Measurements from ENCODE around the gene CXCL9.
"Not testable (repeated sequence)": the region's sequence is repeated elsewhere in the genome, so short reads cannot be mapped to it uniquely, and the experiment has no call there.

DNA sequence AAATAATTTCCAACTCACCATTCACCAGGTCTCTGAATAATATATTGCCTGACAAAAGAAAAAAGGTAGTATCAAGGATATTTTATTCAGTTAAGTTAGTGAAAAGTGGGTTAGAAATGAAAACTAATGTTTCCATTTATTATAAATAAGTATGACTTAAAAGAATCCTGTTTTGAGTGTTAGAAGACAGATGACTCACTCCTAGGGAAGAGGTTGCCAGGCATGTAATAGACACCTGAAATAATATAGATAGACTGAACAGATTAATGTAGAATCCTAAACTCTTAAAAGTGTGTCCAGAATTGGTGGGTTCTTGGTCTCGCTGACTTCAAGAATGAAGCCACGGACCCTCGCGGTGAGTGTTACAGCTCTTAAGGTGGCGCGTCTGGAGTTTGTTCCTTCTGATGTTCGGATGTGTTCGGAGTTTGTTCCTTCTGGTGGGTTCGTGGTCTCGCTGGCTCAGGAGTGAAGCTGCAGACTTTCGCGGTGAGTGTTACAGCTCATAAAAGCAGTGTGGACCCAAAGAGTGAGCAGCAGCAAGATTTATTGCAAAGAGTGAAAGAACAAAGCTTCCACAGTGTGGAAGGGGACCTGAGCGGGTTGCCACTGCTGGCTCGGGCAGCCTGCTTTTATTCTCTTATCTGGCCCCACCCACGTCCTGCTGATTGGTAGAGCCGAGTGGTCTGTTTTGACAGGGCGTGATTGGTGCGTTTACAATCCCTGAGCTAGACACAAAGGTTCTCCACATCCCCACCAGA, 35.1 kb upstream of the CXCL9 start:
- TF ChIP-seq, protein P1, sequence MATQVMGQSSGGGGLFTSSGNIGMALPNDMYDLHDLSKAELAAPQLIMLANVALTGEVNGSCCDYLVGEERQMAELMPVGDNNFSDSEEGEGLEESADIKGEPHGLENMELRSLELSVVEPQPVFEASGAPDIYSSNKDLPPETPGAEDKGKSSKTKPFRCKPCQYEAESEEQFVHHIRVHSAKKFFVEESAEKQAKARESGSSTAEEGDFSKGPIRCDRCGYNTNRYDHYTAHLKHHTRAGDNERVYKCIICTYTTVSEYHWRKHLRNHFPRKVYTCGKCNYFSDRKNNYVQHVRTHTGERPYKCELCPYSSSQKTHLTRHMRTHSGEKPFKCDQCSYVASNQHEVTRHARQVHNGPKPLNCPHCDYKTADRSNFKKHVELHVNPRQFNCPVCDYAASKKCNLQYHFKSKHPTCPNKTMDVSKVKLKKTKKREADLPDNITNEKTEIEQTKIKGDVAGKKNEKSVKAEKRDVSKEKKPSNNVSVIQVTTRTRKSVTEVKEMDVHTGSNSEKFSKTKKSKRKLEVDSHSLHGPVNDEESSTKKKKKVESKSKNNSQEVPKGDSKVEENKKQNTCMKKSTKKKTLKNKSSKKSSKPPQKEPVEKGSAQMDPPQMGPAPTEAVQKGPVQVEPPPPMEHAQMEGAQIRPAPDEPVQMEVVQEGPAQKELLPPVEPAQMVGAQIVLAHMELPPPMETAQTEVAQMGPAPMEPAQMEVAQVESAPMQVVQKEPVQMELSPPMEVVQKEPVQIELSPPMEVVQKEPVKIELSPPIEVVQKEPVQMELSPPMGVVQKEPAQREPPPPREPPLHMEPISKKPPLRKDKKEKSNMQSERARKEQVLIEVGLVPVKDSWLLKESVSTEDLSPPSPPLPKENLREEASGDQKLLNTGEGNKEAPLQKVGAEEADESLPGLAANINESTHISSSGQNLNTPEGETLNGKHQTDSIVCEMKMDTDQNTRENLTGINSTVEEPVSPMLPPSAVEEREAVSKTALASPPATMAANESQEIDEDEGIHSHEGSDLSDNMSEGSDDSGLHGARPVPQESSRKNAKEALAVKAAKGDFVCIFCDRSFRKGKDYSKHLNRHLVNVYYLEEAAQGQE (tag by site-specific recombination; IDR thresholded peaks at IDR 0.05) = not testable (repeated sequence)
- TF ChIP-seq, protein P2, sequence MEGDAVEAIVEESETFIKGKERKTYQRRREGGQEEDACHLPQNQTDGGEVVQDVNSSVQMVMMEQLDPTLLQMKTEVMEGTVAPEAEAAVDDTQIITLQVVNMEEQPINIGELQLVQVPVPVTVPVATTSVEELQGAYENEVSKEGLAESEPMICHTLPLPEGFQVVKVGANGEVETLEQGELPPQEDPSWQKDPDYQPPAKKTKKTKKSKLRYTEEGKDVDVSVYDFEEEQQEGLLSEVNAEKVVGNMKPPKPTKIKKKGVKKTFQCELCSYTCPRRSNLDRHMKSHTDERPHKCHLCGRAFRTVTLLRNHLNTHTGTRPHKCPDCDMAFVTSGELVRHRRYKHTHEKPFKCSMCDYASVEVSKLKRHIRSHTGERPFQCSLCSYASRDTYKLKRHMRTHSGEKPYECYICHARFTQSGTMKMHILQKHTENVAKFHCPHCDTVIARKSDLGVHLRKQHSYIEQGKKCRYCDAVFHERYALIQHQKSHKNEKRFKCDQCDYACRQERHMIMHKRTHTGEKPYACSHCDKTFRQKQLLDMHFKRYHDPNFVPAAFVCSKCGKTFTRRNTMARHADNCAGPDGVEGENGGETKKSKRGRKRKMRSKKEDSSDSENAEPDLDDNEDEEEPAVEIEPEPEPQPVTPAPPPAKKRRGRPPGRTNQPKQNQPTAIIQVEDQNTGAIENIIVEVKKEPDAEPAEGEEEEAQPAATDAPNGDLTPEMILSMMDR (tag by site-specific recombination; IDR thresholded peaks at IDR 0.05) = not testable (repeated sequence)
- TF ChIP-seq KLF10 (tag by site-specific recombination; IDR thresholded peaks at IDR 0.05); ZBTB21 (tag by site-specific recombination; IDR thresholded peaks at IDR 0.05); GLI4 (tag by site-specific recombination; IDR thresholded peaks at IDR 0.05); ZNF114 (tag by site-specific recombination; IDR thresholded peaks at IDR 0.05); ZNF530 (tag by site-specific recombination; IDR thresholded peaks at IDR 0.05; ENCODE audit: low read depth); ZNF785 (tag by site-specific recombination; IDR thresholded peaks at IDR 0.05): not testable (repeated sequence)
- TF ChIP-seq, protein P3, sequence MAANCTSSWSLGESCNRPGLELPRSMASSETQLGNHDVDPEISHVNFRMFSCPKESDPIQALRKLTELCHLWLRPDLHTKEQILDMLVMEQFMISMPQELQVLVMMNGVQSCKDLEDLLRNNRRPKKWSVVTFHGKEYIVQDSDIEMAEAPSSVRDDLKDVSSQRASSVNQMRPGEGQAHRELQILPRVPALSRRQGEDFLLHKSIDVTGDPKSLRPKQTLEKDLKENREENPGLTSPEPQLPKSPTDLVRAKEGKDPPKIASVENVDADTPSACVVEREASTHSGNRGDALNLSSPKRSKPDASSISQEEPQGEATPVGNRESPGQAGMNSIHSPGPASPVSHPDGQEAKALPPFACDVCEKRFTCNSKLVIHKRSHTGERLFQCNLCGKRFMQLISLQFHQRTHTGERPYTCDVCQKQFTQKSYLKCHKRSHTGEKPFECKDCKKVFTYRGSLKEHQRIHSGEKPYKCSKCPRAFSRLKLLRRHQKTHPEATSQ (tag by site-specific recombination; IDR thresholded peaks at IDR 0.05) = not testable (repeated sequence)
- TF ChIP-seq, protein P4, sequence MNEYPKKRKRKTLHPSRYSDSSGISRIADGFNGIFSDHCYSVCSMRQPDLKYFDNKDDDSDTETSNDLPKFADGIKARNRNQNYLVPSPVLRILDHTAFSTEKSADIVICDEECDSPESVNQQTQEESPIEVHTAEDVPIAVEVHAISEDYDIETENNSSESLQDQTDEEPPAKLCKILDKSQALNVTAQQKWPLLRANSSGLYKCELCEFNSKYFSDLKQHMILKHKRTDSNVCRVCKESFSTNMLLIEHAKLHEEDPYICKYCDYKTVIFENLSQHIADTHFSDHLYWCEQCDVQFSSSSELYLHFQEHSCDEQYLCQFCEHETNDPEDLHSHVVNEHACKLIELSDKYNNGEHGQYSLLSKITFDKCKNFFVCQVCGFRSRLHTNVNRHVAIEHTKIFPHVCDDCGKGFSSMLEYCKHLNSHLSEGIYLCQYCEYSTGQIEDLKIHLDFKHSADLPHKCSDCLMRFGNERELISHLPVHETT (tag by site-specific recombination; IDR thresholded peaks at IDR 0.05) = not testable (repeated sequence)
- TF ChIP-seq, protein P5, sequence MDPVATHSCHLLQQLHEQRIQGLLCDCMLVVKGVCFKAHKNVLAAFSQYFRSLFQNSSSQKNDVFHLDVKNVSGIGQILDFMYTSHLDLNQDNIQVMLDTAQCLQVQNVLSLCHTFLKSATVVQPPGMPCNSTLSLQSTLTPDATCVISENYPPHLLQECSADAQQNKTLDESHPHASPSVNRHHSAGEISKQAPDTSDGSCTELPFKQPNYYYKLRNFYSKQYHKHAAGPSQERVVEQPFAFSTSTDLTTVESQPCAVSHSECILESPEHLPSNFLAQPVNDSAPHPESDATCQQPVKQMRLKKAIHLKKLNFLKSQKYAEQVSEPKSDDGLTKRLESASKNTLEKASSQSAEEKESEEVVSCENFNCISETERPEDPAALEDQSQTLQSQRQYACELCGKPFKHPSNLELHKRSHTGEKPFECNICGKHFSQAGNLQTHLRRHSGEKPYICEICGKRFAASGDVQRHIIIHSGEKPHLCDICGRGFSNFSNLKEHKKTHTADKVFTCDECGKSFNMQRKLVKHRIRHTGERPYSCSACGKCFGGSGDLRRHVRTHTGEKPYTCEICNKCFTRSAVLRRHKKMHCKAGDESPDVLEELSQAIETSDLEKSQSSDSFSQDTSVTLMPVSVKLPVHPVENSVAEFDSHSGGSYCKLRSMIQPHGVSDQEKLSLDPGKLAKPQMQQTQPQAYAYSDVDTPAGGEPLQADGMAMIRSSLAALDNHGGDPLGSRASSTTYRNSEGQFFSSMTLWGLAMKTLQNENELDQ (tag by site-specific recombination; IDR thresholded peaks at IDR 0.05; ENCODE audit: low read depth) = not testable (repeated sequence)

All from HEK293 (cell line).